SW480 (cell line): ENCODE data around the gene PKP2.

Source experiments
- DNase-seq: peaks from one replicate; pipeline ENCODE4 v3.0.0-alpha.2; 2016; ENCODE audit warnings: low spot score

The PKP2 gene

GRCh38 chr12:32809196-32809595 is 87.4 kb downstream of the PKP2 start:
- no peak for DNase-seq

GRCh38 chr12:32804301-32804700 is 92.3 kb downstream of the PKP2 start:
- no peak for DNase-seq

- no peak for DNase-seq
Measured at GRCh38 chr12:32801269-32801980, 95.2 kb downstream of the PKP2 start.

- DNase-seq: no peak
Measured at GRCh38 chr12:32794281-32794680, 102.3 kb downstream of the PKP2 start.

GRCh38 chr12:32789916-32790315 is 106.7 kb downstream of the PKP2 start:
- no peak for DNase-seq

- DNase-seq: no peak
Measured at GRCh38 chr12:32789446-32789845, 107.1 kb downstream of the PKP2 start.

GRCh38 chr12:32788405-32788804 is 108.2 kb downstream of the PKP2 start:
- no peak for DNase-seq

GRCh38 chr12:32785557-32785956 is 111.0 kb downstream of the PKP2 start:
- DNase-seq: no peak

- no peak for DNase-seq
Measured at GRCh38 chr12:32783029-32783428, 113.5 kb downstream of the PKP2 start.

GRCh38 chr12:32780071-32780470 is 116.5 kb downstream of the PKP2 start:
- no peak for DNase-seq

- no peak for DNase-seq
Measured at GRCh38 chr12:32777691-32778175, 118.8 kb downstream of the PKP2 start.

- no peak for DNase-seq
Measured at GRCh38 chr12:32777159-32777558, 119.4 kb downstream of the PKP2 start.

- no peak for DNase-seq
Measured at GRCh38 chr12:32776258-32776657, 120.3 kb downstream of the PKP2 start.

GRCh38 chr12:32773691-32774090 is 122.9 kb downstream of the PKP2 start:
- no peak for DNase-seq

GRCh38 chr12:32770141-32770540 is 126.4 kb downstream of the PKP2 start:
- DNase-seq: no peak

GRCh38 chr12:32768518-32768917 is 128.1 kb downstream of the PKP2 start:
- DNase-seq: peak; percentile 90

- no peak for DNase-seq
Measured at GRCh38 chr12:32765906-32766305, 130.7 kb downstream of the PKP2 start.

GRCh38 chr12:32761716-32762115 is 134.9 kb downstream of the PKP2 start:
- no peak for DNase-seq

GRCh38 chr12:32757157-32757556 is 139.4 kb downstream of the PKP2 start:
- no peak for DNase-seq

GRCh38 chr12:32756476-32757066 is 140.0 kb downstream of the PKP2 start:
- DNase-seq: no peak

GRCh38 chr12:32755654-32756475 is 140.7 kb downstream of the PKP2 start, which contains the start of gene YARS2:
TSS of gene YARS2 (minus strand) at chr12:32755897. CDS start at chr12:32755874, 23 bp downstream.
- peak; percentile 99 for DNase-seq

- peak; percentile 88 for DNase-seq
Measured at GRCh38 chr12:32755051-32755653, 141.4 kb downstream of the PKP2 start.
